ENCODE measurements around the gene ACAD11. TPM values are rescaled to one million over a fixed set of nuclear protein-coding genes. Genes with fewer than 3 reads are reported as not detected.
A peak's percentile ranks its signal among the peaks of the same experiment; 100 is the strongest.

ACAD11 gene
- total RNA-seq, 1 experiment from 2014 or later: 20.3 TPM

DNA sequence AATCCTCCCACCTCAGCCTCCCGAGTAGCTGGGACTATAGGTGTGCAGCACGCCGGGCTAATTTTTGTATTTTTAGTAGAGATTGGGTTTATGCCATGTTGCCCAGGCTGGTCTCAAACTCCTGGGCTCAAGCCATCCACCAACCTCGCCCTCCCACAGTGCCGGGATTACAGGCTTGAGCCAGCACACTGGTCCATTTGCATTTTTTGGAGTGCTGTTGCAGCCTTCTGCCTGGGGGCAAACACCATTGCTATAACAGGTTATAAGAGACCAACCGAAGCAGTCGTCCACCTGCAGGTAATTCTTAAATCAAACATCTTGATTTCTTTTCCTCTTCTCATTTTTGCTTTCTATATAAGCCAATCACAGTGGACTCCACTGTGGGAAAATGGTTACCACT lies 34.8 kb downstream of the ACAD11 start:
- Mint-ChIP-seq H3K27me3 (ENCODE audit: low read depth) (no peaks in the 10 kb centered on the region), H3K4me3 (no peak overlapping the region), H3K36me3 (peaks cover 2% of the 10 kb centered on the region; the same call in 1 of the 2 replicates), H3K4me1 (peaks cover 24% of the 10 kb centered on the region), H3K27ac (peak overlapping the region; percentile 70; the same call in 1 of the 2 replicates), H3K9me3 (no peaks in the 10 kb centered on the region)
- CTCF ChIA-PET: no interaction called here
- peak; percentile 73 for ATAC-seq
- POLR2A ChIA-PET: no interaction called here
- peak; percentile 31 for DNase-seq (ENCODE audit: low spot score)
- TF ChIP-seq, protein P1, sequence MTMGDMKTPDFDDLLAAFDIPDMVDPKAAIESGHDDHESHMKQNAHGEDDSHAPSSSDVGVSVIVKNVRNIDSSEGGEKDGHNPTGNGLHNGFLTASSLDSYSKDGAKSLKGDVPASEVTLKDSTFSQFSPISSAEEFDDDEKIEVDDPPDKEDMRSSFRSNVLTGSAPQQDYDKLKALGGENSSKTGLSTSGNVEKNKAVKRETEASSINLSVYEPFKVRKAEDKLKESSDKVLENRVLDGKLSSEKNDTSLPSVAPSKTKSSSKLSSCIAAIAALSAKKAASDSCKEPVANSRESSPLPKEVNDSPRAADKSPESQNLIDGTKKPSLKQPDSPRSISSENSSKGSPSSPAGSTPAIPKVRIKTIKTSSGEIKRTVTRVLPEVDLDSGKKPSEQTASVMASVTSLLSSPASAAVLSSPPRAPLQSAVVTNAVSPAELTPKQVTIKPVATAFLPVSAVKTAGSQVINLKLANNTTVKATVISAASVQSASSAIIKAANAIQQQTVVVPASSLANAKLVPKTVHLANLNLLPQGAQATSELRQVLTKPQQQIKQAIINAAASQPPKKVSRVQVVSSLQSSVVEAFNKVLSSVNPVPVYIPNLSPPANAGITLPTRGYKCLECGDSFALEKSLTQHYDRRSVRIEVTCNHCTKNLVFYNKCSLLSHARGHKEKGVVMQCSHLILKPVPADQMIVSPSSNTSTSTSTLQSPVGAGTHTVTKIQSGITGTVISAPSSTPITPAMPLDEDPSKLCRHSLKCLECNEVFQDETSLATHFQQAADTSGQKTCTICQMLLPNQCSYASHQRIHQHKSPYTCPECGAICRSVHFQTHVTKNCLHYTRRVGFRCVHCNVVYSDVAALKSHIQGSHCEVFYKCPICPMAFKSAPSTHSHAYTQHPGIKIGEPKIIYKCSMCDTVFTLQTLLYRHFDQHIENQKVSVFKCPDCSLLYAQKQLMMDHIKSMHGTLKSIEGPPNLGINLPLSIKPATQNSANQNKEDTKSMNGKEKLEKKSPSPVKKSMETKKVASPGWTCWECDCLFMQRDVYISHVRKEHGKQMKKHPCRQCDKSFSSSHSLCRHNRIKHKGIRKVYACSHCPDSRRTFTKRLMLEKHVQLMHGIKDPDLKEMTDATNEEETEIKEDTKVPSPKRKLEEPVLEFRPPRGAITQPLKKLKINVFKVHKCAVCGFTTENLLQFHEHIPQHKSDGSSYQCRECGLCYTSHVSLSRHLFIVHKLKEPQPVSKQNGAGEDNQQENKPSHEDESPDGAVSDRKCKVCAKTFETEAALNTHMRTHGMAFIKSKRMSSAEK (CRISPR knock-in tag; IDR thresholded peaks at IDR 0.05; ENCODE audit: borderline replicate concordance): no peak
- no peak for TF ChIP-seq ESRRA (CRISPR knock-in tag; IDR thresholded peaks at IDR 0.05; ENCODE audit: borderline replicate concordance)
- TF ChIP-seq, protein P2, sequence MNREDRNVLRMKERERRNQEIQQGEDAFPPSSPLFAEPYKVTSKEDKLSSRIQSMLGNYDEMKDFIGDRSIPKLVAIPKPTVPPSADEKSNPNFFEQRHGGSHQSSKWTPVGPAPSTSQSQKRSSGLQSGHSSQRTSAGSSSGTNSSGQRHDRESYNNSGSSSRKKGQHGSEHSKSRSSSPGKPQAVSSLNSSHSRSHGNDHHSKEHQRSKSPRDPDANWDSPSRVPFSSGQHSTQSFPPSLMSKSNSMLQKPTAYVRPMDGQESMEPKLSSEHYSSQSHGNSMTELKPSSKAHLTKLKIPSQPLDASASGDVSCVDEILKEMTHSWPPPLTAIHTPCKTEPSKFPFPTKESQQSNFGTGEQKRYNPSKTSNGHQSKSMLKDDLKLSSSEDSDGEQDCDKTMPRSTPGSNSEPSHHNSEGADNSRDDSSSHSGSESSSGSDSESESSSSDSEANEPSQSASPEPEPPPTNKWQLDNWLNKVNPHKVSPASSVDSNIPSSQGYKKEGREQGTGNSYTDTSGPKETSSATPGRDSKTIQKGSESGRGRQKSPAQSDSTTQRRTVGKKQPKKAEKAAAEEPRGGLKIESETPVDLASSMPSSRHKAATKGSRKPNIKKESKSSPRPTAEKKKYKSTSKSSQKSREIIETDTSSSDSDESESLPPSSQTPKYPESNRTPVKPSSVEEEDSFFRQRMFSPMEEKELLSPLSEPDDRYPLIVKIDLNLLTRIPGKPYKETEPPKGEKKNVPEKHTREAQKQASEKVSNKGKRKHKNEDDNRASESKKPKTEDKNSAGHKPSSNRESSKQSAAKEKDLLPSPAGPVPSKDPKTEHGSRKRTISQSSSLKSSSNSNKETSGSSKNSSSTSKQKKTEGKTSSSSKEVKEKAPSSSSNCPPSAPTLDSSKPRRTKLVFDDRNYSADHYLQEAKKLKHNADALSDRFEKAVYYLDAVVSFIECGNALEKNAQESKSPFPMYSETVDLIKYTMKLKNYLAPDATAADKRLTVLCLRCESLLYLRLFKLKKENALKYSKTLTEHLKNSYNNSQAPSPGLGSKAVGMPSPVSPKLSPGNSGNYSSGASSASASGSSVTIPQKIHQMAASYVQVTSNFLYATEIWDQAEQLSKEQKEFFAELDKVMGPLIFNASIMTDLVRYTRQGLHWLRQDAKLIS (CRISPR knock-in tag; IDR thresholded peaks at IDR 0.05; ENCODE audit: borderline replicate concordance): no peak
- TF ChIP-seq, protein P3, sequence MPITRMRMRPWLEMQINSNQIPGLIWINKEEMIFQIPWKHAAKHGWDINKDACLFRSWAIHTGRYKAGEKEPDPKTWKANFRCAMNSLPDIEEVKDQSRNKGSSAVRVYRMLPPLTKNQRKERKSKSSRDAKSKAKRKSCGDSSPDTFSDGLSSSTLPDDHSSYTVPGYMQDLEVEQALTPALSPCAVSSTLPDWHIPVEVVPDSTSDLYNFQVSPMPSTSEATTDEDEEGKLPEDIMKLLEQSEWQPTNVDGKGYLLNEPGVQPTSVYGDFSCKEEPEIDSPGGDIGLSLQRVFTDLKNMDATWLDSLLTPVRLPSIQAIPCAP (CRISPR knock-in tag; IDR thresholded peaks at IDR 0.05): no peak
- TF ChIP-seq ELF4 (CRISPR knock-in tag; IDR thresholded peaks at IDR 0.05; ENCODE audit: low read depth): no peak
- TF ChIP-seq, protein P4, sequence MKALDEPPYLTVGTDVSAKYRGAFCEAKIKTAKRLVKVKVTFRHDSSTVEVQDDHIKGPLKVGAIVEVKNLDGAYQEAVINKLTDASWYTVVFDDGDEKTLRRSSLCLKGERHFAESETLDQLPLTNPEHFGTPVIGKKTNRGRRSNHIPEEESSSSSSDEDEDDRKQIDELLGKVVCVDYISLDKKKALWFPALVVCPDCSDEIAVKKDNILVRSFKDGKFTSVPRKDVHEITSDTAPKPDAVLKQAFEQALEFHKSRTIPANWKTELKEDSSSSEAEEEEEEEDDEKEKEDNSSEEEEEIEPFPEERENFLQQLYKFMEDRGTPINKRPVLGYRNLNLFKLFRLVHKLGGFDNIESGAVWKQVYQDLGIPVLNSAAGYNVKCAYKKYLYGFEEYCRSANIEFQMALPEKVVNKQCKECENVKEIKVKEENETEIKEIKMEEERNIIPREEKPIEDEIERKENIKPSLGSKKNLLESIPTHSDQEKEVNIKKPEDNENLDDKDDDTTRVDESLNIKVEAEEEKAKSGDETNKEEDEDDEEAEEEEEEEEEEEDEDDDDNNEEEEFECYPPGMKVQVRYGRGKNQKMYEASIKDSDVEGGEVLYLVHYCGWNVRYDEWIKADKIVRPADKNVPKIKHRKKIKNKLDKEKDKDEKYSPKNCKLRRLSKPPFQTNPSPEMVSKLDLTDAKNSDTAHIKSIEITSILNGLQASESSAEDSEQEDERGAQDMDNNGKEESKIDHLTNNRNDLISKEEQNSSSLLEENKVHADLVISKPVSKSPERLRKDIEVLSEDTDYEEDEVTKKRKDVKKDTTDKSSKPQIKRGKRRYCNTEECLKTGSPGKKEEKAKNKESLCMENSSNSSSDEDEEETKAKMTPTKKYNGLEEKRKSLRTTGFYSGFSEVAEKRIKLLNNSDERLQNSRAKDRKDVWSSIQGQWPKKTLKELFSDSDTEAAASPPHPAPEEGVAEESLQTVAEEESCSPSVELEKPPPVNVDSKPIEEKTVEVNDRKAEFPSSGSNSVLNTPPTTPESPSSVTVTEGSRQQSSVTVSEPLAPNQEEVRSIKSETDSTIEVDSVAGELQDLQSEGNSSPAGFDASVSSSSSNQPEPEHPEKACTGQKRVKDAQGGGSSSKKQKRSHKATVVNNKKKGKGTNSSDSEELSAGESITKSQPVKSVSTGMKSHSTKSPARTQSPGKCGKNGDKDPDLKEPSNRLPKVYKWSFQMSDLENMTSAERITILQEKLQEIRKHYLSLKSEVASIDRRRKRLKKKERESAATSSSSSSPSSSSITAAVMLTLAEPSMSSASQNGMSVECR (CRISPR knock-in tag; IDR thresholded peaks at IDR 0.05; ENCODE audit: borderline replicate concordance): no peak
- no peak for TF ChIP-seq ZBTB21 (CRISPR knock-in tag; IDR thresholded peaks at IDR 0.05; ENCODE audit: borderline replicate concordance)
- no peak for TF ChIP-seq CREM (CRISPR knock-in tag; IDR thresholded peaks at IDR 0.05)
- TF ChIP-seq, protein P5, sequence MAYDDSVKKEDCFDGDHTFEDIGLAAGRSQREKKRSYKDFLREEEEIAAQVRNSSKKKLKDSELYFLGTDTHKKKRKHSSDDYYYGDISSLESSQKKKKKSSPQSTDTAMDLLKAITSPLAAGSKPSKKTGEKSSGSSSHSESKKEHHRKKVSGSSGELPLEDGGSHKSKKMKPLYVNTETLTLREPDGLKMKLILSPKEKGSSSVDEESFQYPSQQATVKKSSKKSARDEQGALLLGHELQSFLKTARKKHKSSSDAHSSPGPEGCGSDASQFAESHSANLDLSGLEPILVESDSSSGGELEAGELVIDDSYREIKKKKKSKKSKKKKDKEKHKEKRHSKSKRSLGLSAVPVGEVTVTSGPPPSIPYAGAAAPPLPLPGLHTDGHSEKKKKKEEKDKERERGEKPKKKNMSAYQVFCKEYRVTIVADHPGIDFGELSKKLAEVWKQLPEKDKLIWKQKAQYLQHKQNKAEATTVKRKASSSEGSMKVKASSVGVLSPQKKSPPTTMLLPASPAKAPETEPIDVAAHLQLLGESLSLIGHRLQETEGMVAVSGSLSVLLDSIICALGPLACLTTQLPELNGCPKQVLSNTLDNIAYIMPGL (CRISPR knock-in tag; IDR thresholded peaks at IDR 0.05): no peak
- no peak for TF ChIP-seq IRF2 (CRISPR knock-in tag; IDR thresholded peaks at IDR 0.05; ENCODE audit: borderline replicate concordance, low read depth)
- no peak for TF ChIP-seq FOXJ3 (CRISPR knock-in tag; IDR thresholded peaks at IDR 0.05; ENCODE audit: borderline replicate concordance)
- TF ChIP-seq ZNF232 (CRISPR knock-in tag; IDR thresholded peaks at IDR 0.05): no peak
- TF ChIP-seq, protein P6, sequence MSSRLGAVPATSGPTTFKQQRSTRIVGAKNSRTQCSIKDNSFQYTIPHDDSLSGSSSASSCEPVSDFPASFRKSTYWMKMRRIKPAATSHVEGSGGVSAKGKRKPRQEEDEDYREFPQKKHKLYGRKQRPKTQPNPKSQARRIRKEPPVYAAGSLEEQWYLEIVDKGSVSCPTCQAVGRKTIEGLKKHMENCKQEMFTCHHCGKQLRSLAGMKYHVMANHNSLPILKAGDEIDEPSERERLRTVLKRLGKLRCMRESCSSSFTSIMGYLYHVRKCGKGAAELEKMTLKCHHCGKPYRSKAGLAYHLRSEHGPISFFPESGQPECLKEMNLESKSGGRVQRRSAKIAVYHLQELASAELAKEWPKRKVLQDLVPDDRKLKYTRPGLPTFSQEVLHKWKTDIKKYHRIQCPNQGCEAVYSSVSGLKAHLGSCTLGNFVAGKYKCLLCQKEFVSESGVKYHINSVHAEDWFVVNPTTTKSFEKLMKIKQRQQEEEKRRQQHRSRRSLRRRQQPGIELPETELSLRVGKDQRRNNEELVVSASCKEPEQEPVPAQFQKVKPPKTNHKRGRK (CRISPR knock-in tag; IDR thresholded peaks at IDR 0.05; ENCODE audit: borderline replicate concordance): no peak
- TF ChIP-seq, protein P7, sequence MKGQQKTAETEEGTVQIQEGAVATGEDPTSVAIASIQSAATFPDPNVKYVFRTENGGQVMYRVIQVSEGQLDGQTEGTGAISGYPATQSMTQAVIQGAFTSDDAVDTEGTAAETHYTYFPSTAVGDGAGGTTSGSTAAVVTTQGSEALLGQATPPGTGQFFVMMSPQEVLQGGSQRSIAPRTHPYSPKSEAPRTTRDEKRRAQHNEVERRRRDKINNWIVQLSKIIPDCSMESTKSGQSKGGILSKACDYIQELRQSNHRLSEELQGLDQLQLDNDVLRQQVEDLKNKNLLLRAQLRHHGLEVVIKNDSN (CRISPR knock-in tag; IDR thresholded peaks at IDR 0.05): no peak
- TF ChIP-seq, protein P8, sequence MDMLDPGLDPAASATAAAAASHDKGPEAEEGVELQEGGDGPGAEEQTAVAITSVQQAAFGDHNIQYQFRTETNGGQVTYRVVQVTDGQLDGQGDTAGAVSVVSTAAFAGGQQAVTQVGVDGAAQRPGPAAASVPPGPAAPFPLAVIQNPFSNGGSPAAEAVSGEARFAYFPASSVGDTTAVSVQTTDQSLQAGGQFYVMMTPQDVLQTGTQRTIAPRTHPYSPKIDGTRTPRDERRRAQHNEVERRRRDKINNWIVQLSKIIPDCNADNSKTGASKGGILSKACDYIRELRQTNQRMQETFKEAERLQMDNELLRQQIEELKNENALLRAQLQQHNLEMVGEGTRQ (CRISPR knock-in tag; IDR thresholded peaks at IDR 0.05): no peak
- TF ChIP-seq OVOL2 (CRISPR knock-in tag; IDR thresholded peaks at IDR 0.05; ENCODE audit: borderline replicate concordance): no peak
- no peak for TF ChIP-seq CBFB (CRISPR knock-in tag; IDR thresholded peaks at IDR 0.05; ENCODE audit: low read depth)

All from WTC11 (cell line).